ENCODE measurements around the gene POU5F1.
"Not testable (repeated sequence)": the region's sequence is repeated elsewhere in the genome, so short reads cannot be mapped to it uniquely, and the experiment has no call there.

Gene POU5F1

DNA sequence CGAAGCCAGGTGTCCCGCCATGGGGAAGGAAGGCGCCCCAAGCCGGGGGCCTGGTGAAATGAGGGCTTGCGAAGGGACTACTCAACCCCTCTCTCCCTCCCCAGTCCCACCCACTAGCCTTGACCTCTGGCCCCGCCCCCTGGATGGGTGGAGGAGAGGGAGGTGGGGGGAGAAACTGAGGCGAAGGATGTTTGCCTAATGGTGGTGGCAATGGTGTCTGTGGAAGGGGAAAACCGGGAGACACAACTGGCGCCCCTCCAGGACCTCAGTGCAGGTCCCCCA, at the start of gene POU5F1:
Gene POU5F1, minus strand, starts transcription at position 83 of the 282 bp plus-strand sequence. Its CDS starts 62 bp downstream, at position 21.
- no peak for DNase-seq (ENCODE audit: low read depth, low spot score)

DNA sequence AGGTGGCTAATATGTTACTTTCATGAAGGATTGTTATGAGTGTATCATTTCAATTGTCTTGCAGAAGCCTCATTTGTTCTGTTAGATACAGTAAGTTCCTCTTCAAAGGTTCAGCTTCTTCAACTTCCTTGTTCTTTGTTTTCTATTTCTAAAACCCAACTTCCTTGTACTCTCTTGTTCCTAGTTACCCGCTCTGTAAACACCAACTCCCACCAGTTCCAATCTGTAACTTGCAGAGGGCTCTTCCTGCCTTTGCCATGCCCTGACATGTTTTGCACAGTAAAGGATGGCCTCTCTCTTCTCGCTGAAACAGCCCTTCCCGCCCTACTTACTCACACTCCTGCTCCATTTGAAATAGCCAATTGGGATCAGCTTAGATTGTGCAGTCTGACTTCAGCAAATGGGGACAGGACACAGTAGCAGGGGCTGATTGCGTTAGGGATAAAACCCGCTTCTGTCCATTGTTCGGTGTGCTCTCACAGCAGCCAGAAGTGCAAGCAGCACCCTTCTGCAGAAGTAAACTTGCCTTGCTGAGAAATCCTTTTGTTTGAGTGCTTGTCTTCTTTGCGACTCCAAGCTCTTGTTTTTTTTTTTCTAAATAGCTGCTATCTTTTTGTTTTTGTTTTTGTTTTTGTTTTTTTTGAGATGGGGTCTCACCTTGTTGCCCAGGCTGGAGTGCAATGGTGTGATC, 45.9 kb upstream of the POU5F1 start:
- DNase-seq (ENCODE audit: low read depth, low spot score), result no peak

DNA sequence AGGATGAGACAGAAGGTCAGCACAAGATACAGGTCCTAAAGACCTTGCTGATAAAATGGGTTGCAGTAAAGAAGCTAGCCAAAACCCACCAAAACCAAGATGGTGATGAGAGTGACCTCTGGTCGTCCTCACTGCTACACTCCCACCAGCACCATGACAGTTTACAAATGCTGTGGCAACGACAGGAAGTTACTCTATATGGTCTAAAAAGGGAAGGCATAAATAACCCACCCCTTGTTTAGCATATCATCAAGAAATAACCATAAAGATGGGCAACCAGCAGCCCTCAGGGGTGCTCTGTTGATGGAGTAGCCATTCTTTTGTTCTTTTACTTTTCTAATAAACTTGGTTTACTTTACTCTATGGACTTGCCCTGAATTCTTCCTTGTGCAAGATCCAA, 44.7 kb upstream of the POU5F1 start:
- DNase-seq (ENCODE audit: low read depth, low spot score), result not testable (repeated sequence)

DNA sequence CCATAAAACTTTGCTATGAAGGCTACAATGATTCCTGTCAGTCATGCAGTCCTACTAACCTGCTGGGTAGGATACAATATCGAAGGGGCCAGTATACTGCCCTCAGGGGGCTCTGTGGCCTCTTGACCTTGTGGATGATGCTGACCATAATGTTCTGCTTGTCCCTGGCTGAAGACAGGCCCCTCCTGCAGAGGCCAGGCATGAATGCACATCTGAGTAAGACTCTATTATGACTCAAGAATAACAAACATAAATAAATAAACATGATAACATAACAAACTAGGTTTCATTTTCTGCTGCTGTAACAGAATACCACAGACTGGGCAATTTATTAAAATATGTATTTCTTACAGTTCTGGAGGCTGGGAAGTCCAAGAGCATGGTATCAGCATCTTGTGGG, 44.0 kb upstream of the POU5F1 start:
- DNase-seq (ENCODE audit: low read depth, low spot score), result no peak

DNA sequence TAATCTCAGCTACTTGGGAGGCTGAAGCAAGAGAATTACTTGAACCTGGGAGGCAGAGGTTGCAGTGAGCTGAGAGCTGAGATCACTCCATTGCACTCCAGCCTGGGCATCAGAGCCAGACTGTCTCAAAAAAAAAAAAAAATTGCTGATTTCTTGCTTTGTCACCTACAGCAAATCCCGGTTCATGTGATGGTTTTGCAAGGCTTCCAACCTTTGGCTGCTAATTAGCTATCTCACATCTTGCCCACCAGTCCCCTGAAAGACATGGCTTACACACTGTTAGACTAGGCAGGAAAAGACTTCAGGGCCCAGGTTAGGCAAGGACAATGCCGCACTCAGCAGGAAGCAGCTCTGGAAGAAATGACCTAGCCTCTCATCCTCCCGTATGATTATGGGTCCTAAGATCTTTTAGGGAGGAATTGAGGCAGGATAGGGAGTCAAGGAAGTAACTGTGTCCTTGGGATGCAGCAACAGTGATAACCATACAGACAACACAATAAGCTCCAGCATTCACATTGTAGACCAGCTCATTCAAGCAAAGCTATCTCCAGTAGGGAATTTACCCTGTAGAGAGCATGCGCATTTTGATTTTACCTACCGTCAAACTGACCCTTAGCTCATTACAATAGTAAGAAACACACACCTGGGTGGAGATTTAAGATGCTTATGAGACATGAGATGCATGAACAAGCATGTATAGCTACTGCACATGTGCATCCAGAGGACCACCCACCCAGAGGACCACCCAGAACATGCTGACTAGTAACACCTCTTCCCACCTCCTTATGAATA, 40.5 kb upstream of the POU5F1 start:
- DNase-seq (ENCODE audit: low read depth, low spot score), result no peak

DNA sequence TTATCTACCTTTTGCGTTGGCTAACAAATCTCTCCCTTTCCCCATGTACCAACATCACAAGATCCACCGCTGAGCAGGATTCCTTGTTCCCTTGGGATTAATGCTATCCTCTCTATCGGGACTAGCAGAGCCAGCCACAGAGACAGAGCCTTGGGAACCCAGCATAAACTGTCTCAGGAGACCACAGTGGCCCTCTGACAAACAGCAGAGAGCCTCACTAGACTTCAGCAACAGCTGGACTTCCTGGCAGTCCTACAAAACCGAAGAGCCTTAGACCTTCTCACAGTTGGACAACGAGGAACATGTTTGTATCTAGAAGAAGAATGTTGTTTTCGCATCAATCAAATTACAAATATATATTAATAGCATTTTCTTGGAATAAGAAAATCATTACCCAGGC, 39.6 kb upstream of the POU5F1 start:
- DNase-seq (ENCODE audit: low read depth, low spot score), result no peak

DNA sequence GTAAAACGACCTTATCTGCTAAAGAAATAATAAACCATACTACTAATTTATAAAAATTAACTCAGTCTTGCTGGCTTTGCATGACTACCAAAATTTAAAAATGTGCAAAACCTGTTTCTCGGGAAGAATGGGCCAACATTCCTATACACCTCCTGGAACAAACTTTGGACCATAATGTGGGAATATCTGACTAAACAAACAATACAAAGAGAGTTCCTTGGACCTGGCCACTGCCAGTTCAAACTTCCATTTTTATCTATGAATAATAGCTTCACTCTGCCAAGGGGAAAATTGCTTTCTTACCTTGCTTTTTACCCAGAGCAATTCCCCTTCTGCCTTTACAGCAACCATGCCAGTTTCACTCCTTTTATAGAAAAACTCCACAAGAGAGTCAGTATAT, 38.7 kb upstream of the POU5F1 start:
- no peak for DNase-seq (ENCODE audit: low read depth, low spot score)

DNA sequence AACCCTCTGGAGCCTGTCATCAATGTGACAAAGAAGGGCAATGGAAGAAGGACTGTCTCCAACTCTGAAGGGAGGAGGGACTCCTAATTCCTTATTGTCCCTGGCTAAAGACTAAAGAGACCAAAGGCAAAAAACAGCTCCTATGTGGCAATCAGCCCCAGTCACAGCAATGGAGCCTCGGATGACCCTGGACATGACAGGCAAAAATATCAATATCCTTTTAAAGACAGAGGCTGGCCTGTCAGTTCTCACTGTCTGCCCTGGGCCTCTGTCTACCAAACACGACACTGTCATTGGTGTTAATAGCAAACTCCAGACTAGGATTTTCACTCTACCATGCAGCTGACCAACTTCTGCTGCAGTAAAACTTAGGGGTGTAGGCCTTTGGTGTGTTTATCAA, 38.0 kb upstream of the POU5F1 start:
- DNase-seq (ENCODE audit: low read depth, low spot score), result no peak

DNA sequence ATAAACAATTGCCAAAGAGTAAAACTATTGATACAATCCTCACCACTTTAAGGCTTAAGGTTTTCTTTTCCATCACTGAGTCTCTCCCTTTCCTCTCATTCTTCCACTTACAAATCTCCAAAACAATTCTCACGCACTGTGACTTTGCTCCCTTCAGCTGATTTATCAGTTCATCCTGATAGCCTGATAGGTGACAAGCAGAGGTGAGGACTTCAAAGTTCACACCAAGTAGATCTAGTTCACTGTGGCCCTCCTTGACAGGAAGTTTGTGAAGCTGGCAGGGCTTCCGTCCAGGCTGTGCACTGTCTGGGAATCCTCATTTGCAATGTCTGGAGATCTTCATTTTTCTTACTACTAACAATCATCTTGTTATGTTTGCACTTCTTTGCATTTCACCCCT, 35.2 kb upstream of the POU5F1 start:
- DNase-seq (ENCODE audit: low read depth, low spot score), result no peak

DNA sequence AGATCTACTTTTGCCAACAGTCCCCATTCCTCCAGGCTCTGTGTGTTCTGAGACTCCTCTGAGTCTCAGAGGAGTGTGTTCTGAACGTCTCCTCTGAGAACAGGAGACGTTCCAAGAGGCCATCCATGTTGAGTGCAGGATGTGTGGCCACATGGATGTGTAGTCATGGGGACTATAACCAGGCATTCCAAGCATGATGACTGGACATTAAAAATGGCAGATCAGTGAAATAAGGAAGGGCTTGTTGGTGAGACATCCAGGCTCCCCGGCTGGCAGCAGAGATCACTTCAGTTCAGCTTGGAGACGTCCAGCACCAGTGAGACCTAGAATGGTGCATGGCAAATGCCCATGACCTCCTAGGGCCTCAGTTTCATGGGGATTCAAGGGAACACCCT, 34.3 kb upstream of the POU5F1 start:
- DNase-seq (ENCODE audit: low read depth, low spot score), result no peak

DNA sequence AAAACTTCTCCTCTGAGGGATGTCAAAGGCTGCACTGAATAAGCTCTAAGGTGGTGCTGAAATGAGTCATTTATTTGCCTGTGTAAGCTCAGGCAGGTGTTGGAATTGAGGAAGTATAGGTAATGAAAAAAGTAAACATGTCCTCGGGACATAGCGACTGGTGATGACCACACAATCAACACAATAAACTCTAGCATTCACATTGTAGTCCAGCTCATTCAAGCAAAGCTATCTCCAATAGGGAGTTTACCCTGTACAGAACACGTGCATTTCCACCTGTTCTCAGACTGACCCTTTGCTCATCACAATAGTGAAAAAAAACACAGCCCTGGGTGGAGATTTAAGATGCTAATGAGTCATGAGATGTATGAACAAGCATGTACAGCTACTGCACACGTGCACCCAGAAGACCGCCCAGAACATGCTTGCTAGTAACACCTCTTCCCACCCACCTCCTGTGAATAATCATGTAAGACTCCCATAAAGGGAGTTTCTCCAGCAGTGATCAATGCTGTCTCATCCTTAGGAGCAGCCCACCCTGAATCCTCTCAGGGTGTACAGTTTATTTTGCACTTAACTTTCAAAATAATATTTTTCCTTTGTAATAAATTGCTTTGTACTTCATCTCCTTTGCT, 33.0 kb upstream of the POU5F1 start:
- DNase-seq (ENCODE audit: low read depth, low spot score), result peak; percentile 37

DNA sequence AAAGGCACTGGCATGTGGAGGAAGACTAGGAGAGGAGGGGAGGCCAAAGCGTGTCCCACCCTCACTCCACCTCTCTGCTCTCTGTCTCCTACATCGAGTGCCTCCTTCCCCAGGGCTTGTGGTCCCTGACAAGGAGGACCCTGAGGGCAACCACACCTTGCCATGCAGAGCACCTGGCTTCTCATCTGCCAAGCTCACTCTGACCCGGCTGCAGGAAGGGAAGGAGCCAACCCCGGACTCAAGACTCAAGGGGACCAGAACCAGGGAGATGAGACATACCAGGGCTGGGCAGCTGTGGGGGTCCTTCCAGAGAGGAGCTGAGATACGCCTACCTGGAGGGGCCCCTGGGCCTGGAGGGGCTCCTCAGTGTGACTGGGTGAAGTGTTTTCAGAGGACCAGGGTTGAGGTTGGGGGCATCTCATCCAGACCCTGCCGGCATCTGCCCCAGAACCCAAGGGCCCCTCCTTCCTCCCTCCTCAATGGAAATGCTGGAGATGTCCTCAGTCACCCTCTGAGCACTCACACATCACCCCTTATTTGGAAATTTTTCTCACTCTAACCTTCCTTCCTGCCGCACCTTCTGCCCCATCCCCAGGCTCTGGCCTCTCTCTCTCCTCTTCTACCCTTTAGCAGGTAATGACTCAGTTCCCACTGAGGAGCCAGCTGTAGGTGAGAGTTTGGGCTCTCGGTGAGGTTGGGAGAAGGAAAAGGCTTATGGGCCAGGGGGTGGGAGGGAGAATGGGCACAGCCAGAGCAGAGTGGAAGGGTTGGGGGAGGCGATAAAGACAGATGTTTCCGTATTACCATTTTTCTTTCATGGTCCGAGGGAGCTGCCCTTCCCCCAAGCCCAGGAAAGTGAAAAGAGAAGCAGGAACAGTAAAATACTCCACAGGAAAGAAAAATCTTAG, 32.0 kb upstream of the POU5F1 start:
- no peak for DNase-seq (ENCODE audit: low read depth, low spot score)

DNA sequence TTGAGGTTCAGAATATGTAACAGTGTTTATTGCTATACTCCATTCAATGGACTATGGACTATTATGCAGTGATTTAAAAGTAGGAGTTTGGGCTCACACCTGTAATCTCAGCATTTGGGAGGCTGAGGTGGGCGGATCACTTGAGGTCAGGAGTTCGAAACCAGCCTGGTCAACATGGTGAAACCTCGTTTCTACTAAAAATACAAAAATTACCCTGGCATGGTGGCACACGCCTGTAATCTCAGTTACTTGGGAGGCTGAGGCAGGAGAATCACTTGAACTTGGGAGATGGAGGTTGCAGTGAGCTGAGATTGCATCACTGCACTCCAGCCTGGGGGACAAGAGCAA, 28.6 kb upstream of the POU5F1 start:
- not testable (repeated sequence) for DNase-seq (ENCODE audit: low read depth, low spot score)

DNA sequence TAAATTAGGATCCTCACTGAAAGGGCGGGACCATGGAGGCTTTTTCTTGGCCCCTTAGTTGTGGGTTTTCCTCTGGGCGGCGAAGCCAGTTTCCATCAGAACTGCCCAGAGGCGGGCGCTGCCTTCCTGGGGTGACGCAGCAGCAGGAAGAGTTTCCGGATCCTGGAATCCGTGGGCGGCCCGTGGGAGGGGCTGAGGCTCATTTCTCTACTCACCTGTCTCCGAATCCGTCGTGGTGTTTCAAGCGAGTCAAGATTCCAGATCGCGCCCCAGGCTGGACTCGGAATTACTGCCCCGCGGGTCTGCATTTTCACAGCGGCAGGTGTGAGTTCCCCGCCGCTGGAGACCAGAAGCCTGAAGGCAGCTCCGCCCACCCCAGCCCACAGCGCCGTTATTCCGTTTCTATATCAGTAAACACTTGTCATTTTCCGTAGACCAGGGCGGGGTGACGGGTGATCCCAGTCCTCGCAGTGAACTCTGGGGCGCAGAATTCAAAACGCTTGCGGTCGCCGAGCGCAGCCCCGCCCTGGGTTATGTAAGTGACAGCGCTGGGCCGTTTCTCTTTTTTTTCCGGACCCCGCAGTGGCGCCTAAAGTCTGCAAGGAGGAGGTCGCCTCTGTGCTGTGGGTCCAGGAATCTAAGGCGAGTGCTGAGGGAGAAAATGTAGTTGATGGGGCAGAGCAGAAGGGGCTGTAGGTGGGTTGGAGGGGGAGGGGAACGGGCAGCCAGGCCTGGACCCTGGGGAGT, 27.2 kb upstream of the POU5F1 start:
- peak; percentile 91 for DNase-seq (ENCODE audit: low read depth, low spot score)

DNA sequence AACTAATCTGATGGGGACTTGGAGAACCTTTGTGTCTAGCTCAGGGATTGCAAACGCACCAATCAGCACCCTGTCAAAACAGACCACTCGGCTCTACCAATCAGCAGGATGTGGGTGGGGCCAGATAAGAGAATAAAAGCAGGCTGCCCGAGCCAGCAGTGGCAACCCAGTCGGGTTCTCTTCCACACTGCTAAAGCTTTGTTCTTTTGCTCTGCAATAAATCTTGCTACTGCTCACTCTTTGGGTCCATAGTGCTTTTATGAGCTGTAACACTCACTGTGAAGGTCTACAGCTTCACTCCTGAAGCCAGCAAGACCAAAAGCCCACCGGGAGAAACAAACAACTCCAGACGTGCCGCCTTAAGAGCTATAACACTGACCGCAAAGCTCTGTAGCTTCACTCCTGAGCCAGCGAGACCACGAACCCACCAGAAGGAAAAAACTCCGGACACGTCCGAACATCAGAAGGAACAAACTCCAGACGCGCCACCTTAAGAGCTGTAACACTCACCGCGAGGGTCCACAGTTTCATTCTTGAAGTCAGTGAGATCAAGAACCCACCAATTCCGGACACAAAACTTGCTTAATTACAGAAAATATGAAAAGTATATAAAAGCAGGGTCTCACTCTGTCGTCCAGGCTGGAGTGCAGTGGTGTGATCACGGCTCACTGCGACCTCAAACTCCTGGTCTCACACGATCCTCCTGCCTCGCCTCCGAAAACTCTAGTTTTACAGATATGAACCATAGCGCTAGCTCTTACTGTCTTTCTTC, 26.0 kb upstream of the POU5F1 start:
- not testable (repeated sequence) for DNase-seq (ENCODE audit: low read depth, low spot score)

DNA sequence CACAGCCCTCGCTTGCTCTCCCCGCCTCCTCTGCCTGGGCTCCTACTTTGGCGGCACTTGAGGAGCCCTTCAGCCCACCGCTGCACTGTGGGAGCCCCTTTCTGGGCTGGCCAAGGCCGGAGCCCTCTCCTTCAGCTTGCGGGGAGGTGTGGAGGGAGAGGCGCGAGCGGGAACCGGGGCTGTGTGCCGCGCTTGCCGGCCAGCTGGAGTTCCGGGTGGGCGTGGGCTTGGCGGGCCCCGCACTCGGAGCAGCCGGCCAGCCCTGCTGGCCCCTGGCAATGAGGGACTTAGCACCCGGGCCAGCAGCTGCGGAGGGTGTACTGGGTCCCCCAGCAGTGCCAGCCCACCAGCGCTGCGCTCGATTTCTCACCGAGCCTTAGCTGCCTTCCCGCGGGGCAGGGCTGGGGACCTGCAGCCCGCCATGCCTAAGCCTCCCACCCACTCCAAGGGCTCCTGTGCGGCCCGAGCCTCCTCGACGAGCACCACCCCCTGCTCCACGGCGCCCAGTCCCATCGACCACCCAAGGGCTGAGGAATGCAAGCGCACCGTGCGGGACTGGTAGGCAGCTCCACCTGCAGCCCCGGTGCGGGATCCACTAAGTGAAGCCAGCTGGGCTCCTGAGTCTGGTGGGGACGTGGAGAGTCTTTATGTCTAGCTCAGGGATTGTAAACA, 25.0 kb upstream of the POU5F1 start:
- not testable (repeated sequence) for DNase-seq (ENCODE audit: low read depth, low spot score)

DNA sequence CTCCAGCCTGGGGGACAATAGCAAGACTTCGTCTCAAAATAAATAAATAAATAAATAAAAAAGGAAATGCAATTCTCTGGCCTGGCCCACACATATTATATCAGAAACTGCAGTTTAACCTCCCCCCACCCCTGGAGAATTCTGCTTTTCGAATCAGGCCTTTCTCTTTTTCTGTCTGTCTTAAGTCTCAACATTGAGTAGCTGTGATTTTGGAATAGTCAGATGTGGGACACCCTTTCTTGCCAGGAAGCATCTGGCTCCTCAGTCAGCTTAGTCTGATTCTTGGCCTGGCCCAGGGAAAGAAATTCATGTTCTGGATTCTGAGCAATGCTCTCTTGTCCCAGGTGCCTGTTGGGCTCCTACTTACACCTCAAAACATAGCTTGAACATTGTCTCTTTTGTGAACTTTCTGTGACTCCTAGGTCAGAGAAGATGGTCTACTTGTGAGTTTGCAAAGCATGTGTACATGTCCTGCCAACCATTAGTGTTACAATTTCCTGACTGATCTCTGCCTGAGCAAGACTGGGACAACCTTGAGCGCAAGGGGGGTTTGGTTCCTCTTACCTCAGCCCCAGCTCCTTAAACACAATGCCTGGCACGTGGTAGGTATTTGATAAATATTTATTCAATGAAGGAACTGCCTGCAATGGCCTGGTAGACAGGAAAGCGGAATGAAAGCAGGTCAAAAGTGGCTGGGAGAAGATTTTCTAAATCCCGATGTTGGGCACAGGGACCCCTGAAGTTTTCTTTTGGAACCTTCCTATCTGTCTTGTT, 23.8 kb upstream of the POU5F1 start:
- DNase-seq (ENCODE audit: low read depth, low spot score), result no peak

DNA sequence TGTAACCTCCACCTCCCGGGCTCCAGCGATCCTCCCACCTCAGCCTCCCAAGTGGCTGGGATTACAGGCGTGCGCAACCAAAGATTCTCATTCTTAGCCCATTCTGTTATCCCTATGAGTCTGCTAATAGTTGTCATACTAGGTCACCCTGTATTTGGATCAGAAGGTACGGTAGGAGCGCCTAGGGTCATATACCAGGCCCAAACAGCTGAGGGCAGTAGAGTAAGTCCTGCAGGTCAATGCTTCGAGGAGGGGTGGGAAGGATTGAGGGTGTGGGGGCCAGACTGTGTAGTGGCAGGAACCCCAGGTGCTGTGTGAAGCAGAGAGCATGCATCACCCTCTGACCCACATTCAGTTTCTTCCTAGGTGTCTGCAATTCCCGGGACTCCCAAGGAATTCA, 22.7 kb upstream of the POU5F1 start:
- no peak for DNase-seq (ENCODE audit: low read depth, low spot score)

DNA sequence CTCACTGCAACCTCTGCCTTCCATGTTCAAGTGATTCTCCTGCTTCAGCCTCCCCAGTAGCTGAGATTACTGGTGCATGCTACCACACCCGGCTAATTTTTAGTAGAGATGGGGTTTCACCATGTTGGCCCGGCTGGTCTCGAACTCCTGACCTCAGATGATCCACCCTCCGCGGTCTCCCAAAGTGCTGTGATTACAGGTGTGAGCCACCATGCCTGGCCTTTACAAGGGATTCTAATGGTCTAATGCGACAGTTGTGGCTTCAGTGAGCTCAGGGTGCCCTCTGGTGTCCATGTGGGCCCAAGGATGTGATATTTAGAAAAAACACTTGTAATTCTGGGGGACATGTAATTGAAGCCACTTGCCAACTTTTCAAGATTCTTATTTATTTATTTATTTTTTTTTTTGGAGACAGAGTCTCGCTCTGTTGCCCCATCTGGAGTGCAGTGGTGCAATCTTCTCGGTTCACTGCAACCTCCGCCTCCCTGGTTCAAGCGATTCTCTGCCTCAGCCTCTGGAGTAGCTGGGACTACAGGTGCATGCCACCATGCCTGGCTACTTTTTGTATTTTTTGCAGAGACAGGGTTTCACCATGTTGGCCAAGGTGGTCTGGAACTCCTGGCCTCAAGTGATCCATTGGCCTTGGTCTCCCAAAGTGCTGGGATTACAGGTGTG, 22.1 kb upstream of the POU5F1 start:
- peak; percentile 41 for DNase-seq (ENCODE audit: low read depth, low spot score)

Measured in activated CD4-positive, CD25-positive, alpha-beta regulatory T cell treated with anti-CD3 and anti-CD28 coated beads, Interleukin-2, amount 50 U/mL, for 16 hours (primary cell).